SK-N-SH (cell line): ENCODE results near the gene GALNTL6. TPM values are rescaled to one million over a fixed set of nuclear protein-coding genes. Genes with fewer than 3 reads are reported as not detected.

Experiments used
- CTCF ChIA-PET: fragments of 300-600, 350-600 bp; formaldehyde crosslinking; extraction: SDS; loops from one replicate; lab custom pipeline; 2021; lab: Yijun Ruan, JAX
- POLR2A ChIA-PET: fragments of 350-600 bp; sonication (Branson Sonifier 250); formaldehyde crosslinking; extraction: SDS; loops from one replicate; lab custom pipeline; 2020; ENCODE audit warnings: antibody characterized with exemption, inconsistent platforms; lab: Yijun Ruan, JAX
- DNase-seq: peaks from one replicate; pipeline ENCODE4 v3.0.0; 2012
- H2AFZ ChIP-seq: fragments of 200-600 bp; sonication (generic); 2 replicates; pipeline ENCODE4 v1.8.1; 2016; ENCODE audit warnings: antibody characterized with exemption, mild to moderate bottlenecking, low read depth
- H3F3A ChIP-seq: fragments of 200-600 bp; sonication (generic); replicated peaks from 2 replicates; pipeline ENCODE3; 2016; ENCODE audit warnings: antibody characterized with exemption, mild to moderate bottlenecking; ENCODE audit not compliant: insufficient read depth
- H3K27ac ChIP-seq, 2 experiments: fragments of 200-500 bp in 1 of 2; fragments of 200-600 bp in 1 of 2; sonication (Bioruptor generic) in 1 of 2; sonication (generic), shearing (Covaris generic) in 1 of 2; 2 replicates each; pipeline versions ENCODE4 v1.5.1 to v1.6.1; 2014 to 2016; ENCODE audit warnings: low read depth in 2 of 2, inconsistent platforms in 1 of 2, low read length in 1 of 2, mild to moderate bottlenecking in 1 of 2, mixed read lengths in 1 of 2
- H3K27me3 ChIP-seq: fragments of 200-600 bp; sonication (generic), shearing (Covaris generic); 2 replicates; pipeline ENCODE4 v1.6.1; 2016; ENCODE audit warnings: mixed run types; ENCODE audit not compliant: insufficient read depth
- H3K36me3 ChIP-seq, 2 experiments: fragments of 200-500 bp in 1 of 2; fragments of 200-600 bp in 1 of 2; sonication (Bioruptor generic) in 1 of 2; sonication (generic) in 1 of 2; replicated peaks in 1 of 2; 2 replicates each; pipeline versions ENCODE3 to v1.5.1; 2014 to 2016; ENCODE audit warnings: low read length in 1 of 2, mild to moderate bottlenecking in 1 of 2; ENCODE audit not compliant: insufficient read depth in 2 of 2, control insufficient read depth in 1 of 2
- H3K4me1 ChIP-seq, 2 experiments: fragments of 200-500 bp in 1 of 2; fragments of 200-600 bp in 1 of 2; sonication (Bioruptor generic) in 1 of 2; sonication (generic), shearing (Covaris generic) in 1 of 2; 2 replicates each; pipeline versions ENCODE4 v1.5.1 to v1.6.1; 2014 to 2016; ENCODE audit warnings: low read depth in 1 of 2, low read length in 1 of 2, mixed run types in 1 of 2; ENCODE audit not compliant: insufficient read depth in 2 of 2, control insufficient read depth in 1 of 2
- H3K4me2 ChIP-seq: fragments of 200-600 bp; sonication (generic), shearing (Covaris generic); 2 replicates; pipeline ENCODE4 v1.6.1; 2017; ENCODE audit warnings: mixed run types
- H3K4me3 ChIP-seq, 2 experiments: fragments of 200-500 bp in 1 of 2; fragments of 200-600 bp in 1 of 2; sonication (Bioruptor generic) in 1 of 2; sonication (generic), shearing (Covaris generic) in 1 of 2; 2 replicates each; pipeline versions ENCODE4 v1.5.1 to v1.8.1; 2014 to 2016; ENCODE audit warnings: low read depth in 2 of 2, inconsistent platforms in 1 of 2, low read length in 1 of 2, mild to moderate bottlenecking in 1 of 2, mixed read lengths in 1 of 2, moderate library complexity in 1 of 2
- H3K79me2 ChIP-seq: fragments of 200-600 bp; sonication (generic); 2 replicates; pipeline ENCODE4 v1.8.1; 2017; ENCODE audit warnings: mild to moderate bottlenecking; ENCODE audit not compliant: insufficient read depth
- H3K9ac ChIP-seq: fragments of 200-600 bp; sonication (generic); 2 replicates; pipeline ENCODE4 v1.6.1; 2017; ENCODE audit warnings: mixed run types
- H3K9me2 ChIP-seq: fragments of 200-600 bp; sonication (generic); 2 replicates; pipeline ENCODE4 v1.6.1; 2017; ENCODE audit warnings: mixed run types
- H3K9me3 ChIP-seq: fragments of 200-600 bp; sonication (generic); 2 replicates; pipeline ENCODE4 v1.6.1; 2017; ENCODE audit warnings: mixed run types, mild to moderate bottlenecking, moderate library complexity
- H4K20me1 ChIP-seq: fragments of 200-600 bp; sonication (generic); 2 replicates; pipeline ENCODE4 v1.6.1; 2017; ENCODE audit warnings: mild to moderate bottlenecking, mixed run types; ENCODE audit not compliant: insufficient read depth
- CHD2 ChIP-seq: fragments of 150-350 bp; IDR thresholded peaks from 2 replicates; pipeline ENCODE4 v1.6.1; 2018; ENCODE audit warnings: low read length; ENCODE audit not compliant: partially characterized antibody
- ELF1 ChIP-seq: IDR thresholded peaks from 2 replicates; pipeline ENCODE4 v1.4.0; 2012
- EP300 ChIP-seq, 2 experiments: IDR thresholded peaks; 2 replicates each; pipeline versions ENCODE4 v1.4.0 to v1.6.1; 2012; ENCODE audit warnings: borderline replicate concordance in 1 of 2, low read depth in 1 of 2, low read length in 1 of 2
- FOXJ3 ChIP-seq: sonication (generic); formaldehyde crosslinking; IDR thresholded peaks from 2 replicates; pipeline ENCODE4 v1.5.1; 2020; ENCODE audit warnings: mild to moderate bottlenecking, missing genetic modification reagents
- FOXM1 ChIP-seq: IDR thresholded peaks from 2 replicates; pipeline ENCODE4 v1.4.0; 2012; ENCODE audit warnings: low read depth, mild to moderate bottlenecking
- GABPA ChIP-seq: IDR thresholded peaks from 2 replicates; pipeline ENCODE4 v1.4.0; 2012; ENCODE audit warnings: low read depth, mild to moderate bottlenecking
- MEF2A ChIP-seq: IDR thresholded peaks from 2 replicates; pipeline ENCODE4 v1.4.0; 2012; ENCODE audit warnings: low read depth, borderline replicate concordance
- MXI1 ChIP-seq: IDR thresholded peaks from 2 replicates; pipeline ENCODE4 v1.6.1; 2012; ENCODE audit warnings: mild to moderate bottlenecking, low read depth, low read length, improper control_type of control experiment
- NFIC ChIP-seq: IDR thresholded peaks from 2 replicates; pipeline ENCODE4 v1.4.0; 2012; ENCODE audit warnings: borderline replicate concordance
- NRF1 ChIP-seq: IDR thresholded peaks from 2 replicates; pipeline ENCODE4 v1.6.1; 2012; ENCODE audit warnings: low read depth, mild to moderate bottlenecking, low read length
- RAD21 ChIP-seq: IDR thresholded peaks from 2 replicates; pipeline ENCODE4 v1.6.1; 2012; ENCODE audit warnings: mild to moderate bottlenecking, low read length
- RXRA ChIP-seq: IDR thresholded peaks from 2 replicates; pipeline ENCODE4 v1.4.0; 2012; ENCODE audit warnings: low read depth, mild to moderate bottlenecking, borderline replicate concordance
- SIN3A ChIP-seq: IDR thresholded peaks from 2 replicates; pipeline ENCODE4 v1.6.1; 2012; ENCODE audit warnings: low read depth, mild to moderate bottlenecking, low read length, moderate library complexity, borderline replicate concordance
- TAF1 ChIP-seq: IDR thresholded peaks from 2 replicates; pipeline ENCODE4 v1.6.1; 2012; ENCODE audit warnings: low read depth, mild to moderate bottlenecking, low read length, moderate library complexity, borderline replicate concordance
- TCF12 ChIP-seq: IDR thresholded peaks from 2 replicates; pipeline ENCODE4 v1.4.0; 2012
- TEAD4 ChIP-seq: IDR thresholded peaks from 2 replicates; pipeline ENCODE4 v1.4.0; 2012; ENCODE audit warnings: mild to moderate bottlenecking, borderline replicate concordance; ENCODE audit not compliant: insufficient read depth
- YY1 ChIP-seq: IDR thresholded peaks from 2 replicates; pipeline ENCODE4 v1.4.0; 2012; ENCODE audit warnings: low read depth, mild to moderate bottlenecking
- WGBS: methylation state at CpG from one replicate; pipeline ENCODE4 v1.1.6; 2017; ENCODE audit warnings: low lambda C conversion rate; 5-methylcytosine and 5-hydroxymethylcytosine counted together
- polyA plus RNA-seq, 3 experiments: library from polyadenylated mRNA; depleted of rRNA; stranded (reverse); fragments of >200 nt; gene quantifications; 2 replicates each; pipeline ENCODE4 v1.2.3, GENCODE V29; 2012
- TF ChIP-seq, protein P1 (sequence below): IDR thresholded peaks from 2 replicates; pipeline ENCODE4 v1.4.0; 2012; ENCODE audit warnings: low read depth, borderline replicate concordance
- TF ChIP-seq, protein P2 (sequence below): IDR thresholded peaks from 2 replicates; pipeline ENCODE4 v1.4.0; 2012; ENCODE audit warnings: low read depth, borderline replicate concordance
- TF ChIP-seq, protein P3 (sequence below): fragments of 200-600 bp; sonication (generic); IDR thresholded peaks from 2 replicates; pipeline ENCODE4 v1.6.1; 2017; ENCODE audit warnings: antibody characterized with exemption, mild to moderate bottlenecking, moderate library complexity

GALNTL6 gene
- polyA plus RNA-seq, 1 of the 3 experiments (the other 2 are of a cell fraction): 0.07 TPM

DNA sequence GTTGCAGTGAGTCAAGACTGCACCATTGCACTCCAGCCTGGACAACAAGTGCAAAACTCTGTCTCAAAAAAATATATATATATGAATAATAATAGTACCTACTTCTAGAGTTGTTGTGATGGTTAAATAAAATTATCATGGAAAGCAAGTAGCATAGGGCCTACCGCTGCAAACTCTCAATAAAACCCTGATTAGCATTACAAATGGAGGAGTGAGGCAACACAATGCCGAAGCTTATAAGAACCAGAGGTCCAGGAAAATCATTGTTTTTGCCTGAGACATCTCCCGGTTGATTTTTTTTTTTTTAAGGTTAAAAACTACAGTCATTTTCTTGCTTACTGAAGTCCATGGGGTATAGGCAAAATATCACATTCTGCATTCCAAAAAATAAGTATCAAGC lies 1170.4 kb downstream of the GALNTL6 start:
- Histone ChIP-seq H3F3A (peaks cover 10% of the 10 kb centered on the region), H3K9ac (no peak overlapping the region), H2AFZ (no peak overlapping the region), H3K27me3 (no peaks in the 10 kb centered on the region), H3K27ac (no peak overlapping the region), H3K9me3 (no peaks in the 10 kb centered on the region), H3K4me1 (peaks cover 0 to 8% of the 10 kb centered on the region in 2 experiments; a peak in 1 of 4 replicates), H3K79me2 (no peaks in the 10 kb centered on the region), H3K9me2 (no peaks in the 10 kb centered on the region), H3K4me2 (no peak overlapping the region), H3K4me3 (no peak overlapping the region)
- 78% methylated on average over 3 of the region's 3 CpGs for WGBS
- POLR2A ChIA-PET: no interaction called here
- TF ChIP-seq, protein P1, sequence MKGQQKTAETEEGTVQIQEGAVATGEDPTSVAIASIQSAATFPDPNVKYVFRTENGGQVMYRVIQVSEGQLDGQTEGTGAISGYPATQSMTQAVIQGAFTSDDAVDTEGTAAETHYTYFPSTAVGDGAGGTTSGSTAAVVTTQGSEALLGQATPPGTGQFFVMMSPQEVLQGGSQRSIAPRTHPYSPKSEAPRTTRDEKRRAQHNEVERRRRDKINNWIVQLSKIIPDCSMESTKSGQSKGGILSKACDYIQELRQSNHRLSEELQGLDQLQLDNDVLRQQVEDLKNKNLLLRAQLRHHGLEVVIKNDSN: no peak
- TF ChIP-seq RXRA: no peak
- TF ChIP-seq CHD2: no peak
- no peak for TF ChIP-seq FOXM1
- TF ChIP-seq GABPA: no peak
- TF ChIP-seq TCF12: no peak
- no peak for TF ChIP-seq MEF2A
- TF ChIP-seq, protein P2, sequence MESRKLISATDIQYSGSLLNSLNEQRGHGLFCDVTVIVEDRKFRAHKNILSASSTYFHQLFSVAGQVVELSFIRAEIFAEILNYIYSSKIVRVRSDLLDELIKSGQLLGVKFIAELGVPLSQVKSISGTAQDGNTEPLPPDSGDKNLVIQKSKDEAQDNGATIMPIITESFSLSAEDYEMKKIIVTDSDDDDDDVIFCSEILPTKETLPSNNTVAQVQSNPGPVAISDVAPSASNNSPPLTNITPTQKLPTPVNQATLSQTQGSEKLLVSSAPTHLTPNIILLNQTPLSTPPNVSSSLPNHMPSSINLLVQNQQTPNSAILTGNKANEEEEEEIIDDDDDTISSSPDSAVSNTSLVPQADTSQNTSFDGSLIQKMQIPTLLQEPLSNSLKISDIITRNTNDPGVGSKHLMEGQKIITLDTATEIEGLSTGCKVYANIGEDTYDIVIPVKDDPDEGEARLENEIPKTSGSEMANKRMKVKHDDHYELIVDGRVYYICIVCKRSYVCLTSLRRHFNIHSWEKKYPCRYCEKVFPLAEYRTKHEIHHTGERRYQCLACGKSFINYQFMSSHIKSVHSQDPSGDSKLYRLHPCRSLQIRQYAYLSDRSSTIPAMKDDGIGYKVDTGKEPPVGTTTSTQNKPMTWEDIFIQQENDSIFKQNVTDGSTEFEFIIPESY: no peak
- TF ChIP-seq, all 33 proteins: peak for 0
- CTCF ChIA-PET: no interaction called here
- H3K36me3 ChIP-seq: no peaks in the 10 kb centered on the region
- no peak for DNase-seq
- H4K20me1 ChIP-seq: no peaks in the 10 kb centered on the region

DNA sequence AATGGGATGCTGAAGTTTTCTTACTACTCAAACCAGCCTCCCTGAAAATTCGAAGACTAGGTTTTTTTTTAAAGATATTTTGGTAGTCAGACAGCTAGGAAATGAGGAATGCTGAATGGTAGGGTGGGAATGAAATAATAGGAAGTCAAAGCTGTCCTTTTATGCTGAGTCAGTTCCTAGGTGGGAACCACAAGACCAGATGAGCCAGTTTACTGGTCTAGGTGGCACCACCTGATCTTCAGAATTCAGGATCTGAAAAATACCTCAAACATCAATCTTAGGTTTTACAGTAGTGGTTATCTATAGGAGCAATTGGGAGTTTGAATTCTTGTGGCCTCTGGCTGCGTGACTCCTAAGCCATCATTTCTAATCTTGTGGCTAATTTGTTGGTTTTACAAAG lies 1172.3 kb downstream of the GALNTL6 start:
- ChIA-PET CTCF (interaction anchor here (0.6 to 1.3 kb wide), 2 partner anchors 15 to 1300 kb away, joined by 3 read pairs; no protein-coding TSS in a partner anchor), POLR2A (no interaction called here)
- TF ChIP-seq RAD21 (no peak), MXI1 (no peak), TAF1 (no peak), NRF1 (no peak), NFIC (no peak), TCF12 (no peak), EP300 (IDR thresholded peaks at IDR 0.05; ENCODE audit: borderline replicate concordance in 1 of 2, low read depth in 1 of 2, low read length in 1 of 2) (no peak), FOXJ3 (CRISPR knock-in tag) (no peak), ELF1 (no peak), SIN3A (no peak), RXRA (no peak), YY1 (no peak), TEAD4 (no peak), MEF2A (no peak), CHD2 (no peak)
- TF ChIP-seq, protein P2: no peak
- TF ChIP-seq, protein P3, sequence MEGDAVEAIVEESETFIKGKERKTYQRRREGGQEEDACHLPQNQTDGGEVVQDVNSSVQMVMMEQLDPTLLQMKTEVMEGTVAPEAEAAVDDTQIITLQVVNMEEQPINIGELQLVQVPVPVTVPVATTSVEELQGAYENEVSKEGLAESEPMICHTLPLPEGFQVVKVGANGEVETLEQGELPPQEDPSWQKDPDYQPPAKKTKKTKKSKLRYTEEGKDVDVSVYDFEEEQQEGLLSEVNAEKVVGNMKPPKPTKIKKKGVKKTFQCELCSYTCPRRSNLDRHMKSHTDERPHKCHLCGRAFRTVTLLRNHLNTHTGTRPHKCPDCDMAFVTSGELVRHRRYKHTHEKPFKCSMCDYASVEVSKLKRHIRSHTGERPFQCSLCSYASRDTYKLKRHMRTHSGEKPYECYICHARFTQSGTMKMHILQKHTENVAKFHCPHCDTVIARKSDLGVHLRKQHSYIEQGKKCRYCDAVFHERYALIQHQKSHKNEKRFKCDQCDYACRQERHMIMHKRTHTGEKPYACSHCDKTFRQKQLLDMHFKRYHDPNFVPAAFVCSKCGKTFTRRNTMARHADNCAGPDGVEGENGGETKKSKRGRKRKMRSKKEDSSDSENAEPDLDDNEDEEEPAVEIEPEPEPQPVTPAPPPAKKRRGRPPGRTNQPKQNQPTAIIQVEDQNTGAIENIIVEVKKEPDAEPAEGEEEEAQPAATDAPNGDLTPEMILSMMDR: no peak
- Histone ChIP-seq H4K20me1 (no peaks in the 10 kb centered on the region), H3K4me2 (no peak overlapping the region), H3K27me3 (no peaks in the 10 kb centered on the region), H3K27ac (no peak overlapping the region), H3K9me2 (no peaks in the 10 kb centered on the region), H3F3A (peaks cover 10% of the 10 kb centered on the region), H2AFZ (0 out of 2 replicates have a peak overlapping the region, but pooled peaks have one; percentile 35), H3K9me3 (no peaks in the 10 kb centered on the region), H3K4me3 (no peak overlapping the region), H3K36me3 (no peaks in the 10 kb centered on the region), H3K4me1 (peaks cover 0 to 8% of the 10 kb centered on the region in 2 experiments; a peak in 1 of 4 replicates), H3K9ac (no peak overlapping the region), H3K79me2 (no peaks in the 10 kb centered on the region)
- no peak for DNase-seq
- 35% methylated on average over 2 of the region's 2 CpGs for WGBS
